ENCODE measurements around the gene EVI5L.

Gene EVI5L

DNA sequence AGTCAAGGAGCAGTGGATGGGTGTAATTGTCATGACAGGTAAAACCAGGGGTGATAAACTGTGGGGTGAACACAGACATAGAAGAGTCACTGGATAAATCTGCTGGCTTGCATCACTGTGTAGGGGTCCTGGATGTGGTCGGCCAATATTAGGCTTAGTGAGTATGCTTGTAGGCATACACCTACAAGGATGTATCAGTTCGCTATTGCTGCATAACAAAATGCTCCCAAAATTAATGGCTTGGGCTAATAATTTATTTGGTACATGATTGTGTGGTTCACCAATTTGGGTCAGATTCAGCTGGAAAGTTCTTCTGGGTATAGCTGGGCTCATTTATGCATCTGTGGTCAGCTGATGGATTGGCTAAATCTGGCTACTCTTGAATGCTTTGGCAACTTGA lies 11.2 kb upstream of the EVI5L start:
- no peak for DNase-seq

DNA sequence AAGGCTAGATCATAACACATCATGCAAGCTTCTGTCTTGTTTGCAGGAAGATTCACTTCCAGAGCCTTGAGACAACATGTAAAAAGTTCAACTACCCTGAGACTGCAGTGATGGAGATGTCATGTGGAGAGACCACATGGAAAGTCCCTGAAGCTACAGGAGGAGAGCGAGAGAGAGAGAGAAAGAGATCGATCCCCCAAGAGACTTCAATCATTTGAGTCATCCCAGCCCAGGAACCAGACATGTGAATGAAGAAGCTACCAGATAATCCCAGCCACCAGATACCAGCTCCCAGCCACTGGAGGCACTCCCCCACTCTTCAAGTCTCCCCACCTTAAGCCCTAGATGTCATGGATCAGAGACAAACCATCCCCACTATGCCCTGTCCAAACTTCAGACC lies 10.7 kb upstream of the EVI5L start:
- no peak for DNase-seq

DNA sequence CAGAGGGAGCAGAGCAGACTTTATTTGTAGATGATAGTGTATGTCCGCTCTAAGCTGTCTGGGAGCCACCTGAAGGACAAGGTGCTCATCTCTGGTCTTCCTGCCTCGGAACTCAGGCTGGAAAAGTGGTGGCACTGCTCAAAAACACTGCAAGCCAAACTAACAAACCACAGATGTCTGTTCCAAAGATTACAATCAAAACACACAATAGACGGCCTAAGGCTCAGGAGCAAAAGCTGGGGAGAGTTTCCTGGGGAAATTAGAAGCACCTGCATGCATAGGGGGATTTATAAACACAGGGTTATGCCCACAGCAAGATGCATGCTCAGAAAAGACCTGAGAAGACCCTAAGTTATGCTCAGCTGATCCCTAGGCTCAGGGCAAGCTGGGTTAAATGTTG lies 9.4 kb upstream of the EVI5L start:
- DNase-seq, result no peak

DNA sequence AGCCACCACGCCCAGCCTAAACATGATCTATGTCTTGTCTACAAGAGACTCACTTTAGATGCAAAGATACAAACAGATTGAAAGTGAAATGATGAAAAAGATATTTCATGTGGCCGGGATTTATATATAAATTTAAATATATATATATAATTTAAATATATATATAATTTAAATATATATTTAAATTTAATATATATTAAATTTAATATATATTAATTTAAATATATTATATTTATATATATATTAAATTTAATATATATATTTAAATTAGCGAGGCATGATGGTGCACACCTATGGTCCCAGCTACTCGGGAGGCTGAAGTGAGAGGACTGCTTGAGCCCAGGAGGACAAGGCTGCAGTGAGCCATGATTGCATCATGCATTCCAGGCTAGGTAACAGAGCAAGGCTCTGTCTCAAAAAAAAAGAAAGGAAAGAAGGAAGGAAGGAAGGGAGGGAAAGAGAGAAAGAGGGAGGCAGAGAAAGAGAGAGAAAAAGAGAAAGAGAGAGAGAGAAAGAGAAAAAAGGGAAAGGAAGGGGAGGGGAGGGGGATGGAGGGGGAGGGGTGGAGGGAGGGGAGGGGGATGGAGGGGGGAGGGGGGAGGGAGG lies 7.0 kb upstream of the EVI5L start:
- DNase-seq, result no peak

DNA sequence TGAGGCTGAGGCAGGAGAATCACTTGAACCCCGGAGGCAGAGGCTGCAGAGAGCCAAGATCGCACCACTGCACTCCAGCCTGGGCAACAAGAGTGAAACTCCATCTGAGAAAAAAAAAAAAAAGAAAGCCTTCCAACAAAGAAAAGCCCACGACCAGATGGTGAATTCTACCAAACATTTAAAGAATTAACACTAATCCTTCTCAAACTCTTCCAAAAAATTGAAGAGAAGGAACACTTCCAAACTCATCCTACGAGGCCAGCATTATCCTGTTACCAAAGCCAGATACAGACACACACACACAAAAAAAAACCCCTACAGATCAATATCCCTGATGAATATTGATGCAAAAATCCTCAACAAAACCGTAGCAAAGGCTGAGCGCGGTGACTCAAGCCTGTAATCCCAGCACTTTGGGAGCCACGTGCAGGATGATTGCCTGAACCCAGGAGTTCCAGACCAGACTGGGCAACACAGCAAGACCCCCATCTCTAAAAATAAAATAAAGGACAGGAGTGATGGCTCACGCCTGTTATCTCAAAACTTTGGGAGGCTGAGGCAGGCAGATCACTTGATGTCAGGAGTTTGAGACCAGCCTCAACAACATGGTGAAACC lies 6.2 kb upstream of the EVI5L start:
- no peak for DNase-seq

DNA sequence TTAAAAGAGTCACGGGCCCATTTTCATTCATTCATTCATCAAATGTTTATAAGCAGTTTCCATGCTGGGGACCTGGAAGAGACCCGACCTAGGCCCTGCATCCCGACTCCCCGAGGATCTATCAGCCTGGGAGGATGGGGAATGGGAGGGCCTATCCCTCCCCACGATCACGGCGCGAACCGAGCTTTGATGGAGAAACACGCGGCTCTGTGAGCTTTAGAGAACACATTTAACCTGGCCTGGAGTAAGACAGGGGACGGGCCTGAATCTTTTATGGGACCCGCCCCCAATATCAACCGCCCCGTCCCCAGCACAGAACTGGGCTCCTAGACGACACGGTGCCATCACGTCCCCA lies 875 bp upstream of the EVI5L start:
- no peak for DNase-seq

DNA sequence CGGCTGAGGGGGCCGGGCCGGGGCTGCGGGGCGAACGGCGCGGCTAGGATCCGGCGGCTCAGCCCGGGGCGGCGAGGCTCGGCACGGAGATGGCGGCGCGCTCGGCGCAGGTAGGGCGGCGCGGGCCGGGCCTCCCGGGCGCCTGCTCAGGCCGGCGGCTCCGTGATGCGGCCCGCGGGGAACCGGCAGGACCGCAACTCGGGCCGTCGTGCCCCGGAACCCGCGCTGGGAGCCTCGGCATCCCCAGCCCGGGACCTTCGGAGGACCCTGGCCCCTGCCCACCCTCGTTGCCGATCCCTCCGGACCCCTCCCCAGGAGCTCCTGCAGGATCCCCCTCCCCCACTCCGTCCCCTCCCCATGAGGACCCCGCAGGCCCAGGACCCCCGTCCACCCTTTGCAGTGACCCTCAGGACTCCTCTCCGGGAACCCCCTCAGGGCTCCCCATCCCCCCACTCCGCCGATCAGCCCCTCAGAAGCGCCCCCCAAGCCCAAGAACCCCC lies 304 bp downstream of the EVI5L start:
- no peak for DNase-seq

DNA sequence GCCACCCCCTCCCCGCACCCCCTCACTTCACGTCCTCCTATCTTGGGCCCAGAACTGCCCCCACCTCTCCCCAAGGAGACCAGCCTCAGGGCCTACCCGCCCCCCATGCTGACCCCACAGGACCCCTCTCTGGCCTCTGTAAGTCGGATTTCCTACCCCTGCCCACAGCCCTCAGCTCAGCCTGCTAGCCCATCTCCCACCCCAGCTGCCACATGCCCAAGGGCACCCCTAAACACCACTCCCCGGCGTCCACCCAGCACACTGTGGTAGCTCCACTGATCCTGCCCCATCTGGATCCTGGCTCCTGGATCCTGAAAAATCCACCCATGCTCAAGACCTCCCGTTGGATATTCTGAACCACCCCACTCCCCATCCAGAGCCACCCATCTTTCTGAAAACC lies 805 bp downstream of the EVI5L start:
- no peak for DNase-seq

DNA sequence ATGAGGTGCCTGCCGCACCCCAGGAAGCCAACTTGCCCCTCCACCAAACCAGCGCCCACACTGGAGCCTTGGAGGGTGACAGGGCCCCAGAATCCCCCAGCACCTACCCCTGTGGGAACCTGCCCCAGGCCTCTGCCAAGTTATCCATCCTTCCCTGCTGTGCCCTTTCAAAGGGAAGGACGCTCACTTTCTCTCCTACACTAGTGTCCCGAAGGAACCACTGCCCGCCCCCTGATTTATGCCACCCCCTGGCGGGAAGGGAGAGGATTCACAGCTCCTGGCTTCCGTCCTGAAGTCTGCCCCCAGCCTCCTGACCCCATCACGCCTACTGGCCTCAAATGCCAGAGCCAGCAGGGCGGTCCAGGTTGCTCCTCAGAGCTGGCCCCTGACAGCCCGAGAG lies 1.4 kb downstream of the EVI5L start:
- no peak for DNase-seq

DNA sequence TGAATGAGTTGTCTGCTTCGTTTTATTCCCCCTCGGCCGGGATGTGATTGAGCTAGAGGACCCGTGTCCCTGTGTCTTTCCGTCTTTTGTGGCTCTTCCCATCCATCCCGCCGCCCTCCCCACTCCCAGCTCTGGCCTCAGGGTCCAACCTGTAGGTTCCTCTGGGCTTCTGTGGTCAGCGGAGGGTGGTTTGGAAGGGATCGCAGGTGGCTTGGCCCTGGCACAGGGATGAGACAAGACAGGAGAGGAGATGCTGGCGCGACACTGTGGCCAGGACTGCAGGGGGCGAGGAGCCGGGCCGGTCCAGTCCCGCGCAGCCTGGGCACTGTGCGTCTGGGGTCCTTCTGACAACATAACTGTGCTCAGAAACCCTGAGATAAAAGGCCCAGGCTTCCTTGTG lies 2.0 kb downstream of the EVI5L start:
- DNase-seq, result no peak

DNA sequence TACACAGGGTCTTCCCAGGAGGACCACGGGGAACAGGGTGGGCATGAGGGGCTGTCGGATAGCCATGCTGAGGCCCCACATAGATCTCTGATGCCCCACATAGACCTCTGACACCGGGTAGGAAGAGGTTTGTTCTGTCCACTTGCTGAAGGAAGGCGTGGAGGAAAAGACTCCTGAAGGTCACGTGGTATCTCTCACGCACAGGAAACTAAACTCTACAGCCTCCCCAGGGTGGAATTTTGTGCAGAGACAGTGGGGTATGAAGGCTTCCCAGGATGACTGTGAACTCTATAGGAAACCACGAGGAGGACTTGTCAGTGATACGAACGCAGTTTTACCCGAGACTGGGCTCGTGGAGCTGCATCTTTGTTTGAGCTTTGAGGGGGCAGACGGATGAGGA lies 2.8 kb downstream of the EVI5L start:
- no peak for DNase-seq

DNA sequence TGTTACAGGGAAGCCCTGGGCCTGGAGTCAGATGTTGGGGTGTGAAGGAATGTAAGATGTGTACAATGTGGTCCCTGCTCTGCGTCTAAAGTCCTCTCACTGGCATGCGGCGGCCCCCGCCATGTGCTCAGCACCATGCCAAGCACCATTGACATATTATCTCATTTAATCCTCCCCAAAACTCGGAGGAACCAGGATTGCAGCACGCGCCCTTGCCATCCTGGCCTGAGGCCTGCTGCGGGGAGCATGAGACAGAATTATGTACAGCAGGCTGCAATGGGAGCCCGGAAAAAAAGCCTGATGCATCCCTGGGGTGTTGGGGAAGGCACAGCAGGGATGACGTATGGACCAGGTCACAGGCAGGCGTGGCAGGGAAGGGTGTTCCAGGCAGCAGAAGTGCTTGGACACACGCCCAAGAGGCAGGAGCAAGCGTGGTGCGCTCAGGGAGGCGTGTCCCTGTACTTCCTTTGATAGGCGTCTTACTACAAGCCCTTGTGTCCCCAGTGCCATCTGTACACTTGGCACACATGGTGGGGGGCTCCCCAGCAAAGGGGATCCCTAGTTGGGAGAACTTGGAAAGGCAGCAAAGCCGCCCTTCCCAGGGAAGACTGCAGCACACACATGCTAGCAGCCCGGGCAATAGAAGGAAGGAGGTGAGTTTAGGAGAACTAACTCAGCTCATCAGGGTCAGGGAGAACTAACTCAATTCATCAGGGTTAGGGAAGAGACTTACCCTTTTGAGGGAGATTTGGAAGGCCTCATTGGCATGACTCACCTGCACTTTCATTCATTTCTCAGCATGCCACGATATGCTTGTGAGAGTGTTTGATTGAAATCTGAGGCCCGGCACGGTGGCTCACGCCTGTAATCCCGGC lies 3.4 kb downstream of the EVI5L start:
- no peak for DNase-seq

DNA sequence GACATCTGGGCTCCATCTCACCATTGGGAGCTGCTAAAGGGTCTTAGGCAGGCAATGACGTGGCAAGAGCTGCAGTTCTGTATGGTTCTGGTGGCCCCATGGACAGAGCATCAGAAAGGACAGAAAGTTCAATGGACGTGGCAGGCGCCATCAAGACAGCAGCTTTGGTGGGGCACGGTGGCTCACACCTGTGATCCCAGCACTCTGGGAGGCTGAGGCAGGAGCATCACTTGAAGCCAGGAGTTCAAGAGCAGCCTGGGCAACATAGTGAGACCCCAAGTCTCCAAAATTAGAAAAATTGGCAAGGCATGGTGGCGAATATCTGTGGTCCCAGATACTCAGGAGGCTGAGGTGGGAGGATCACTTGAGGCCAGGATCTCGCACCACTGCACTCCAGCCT lies 9.5 kb downstream of the EVI5L start:
- DNase-seq, result no peak

DNA sequence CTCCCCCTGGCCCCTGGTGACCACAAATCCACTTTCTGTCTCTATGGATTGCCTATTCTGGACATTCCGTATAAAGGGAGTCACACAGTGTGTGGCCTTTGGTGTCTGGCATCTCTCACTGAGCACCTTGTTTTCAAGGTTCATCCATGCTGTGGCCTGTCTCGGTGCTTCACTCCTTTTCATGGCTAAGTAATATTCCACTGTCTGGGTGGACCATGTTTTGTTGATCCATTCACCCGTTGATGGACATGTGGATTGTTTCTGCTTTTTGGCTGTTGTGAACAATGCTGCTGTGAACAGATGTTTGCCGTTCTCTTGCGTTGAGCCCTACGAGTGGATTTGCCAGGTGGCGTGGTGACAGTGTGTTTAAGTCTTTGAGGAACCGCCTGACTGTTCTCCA lies 10.6 kb downstream of the EVI5L start:
- DNase-seq, result no peak

DNA sequence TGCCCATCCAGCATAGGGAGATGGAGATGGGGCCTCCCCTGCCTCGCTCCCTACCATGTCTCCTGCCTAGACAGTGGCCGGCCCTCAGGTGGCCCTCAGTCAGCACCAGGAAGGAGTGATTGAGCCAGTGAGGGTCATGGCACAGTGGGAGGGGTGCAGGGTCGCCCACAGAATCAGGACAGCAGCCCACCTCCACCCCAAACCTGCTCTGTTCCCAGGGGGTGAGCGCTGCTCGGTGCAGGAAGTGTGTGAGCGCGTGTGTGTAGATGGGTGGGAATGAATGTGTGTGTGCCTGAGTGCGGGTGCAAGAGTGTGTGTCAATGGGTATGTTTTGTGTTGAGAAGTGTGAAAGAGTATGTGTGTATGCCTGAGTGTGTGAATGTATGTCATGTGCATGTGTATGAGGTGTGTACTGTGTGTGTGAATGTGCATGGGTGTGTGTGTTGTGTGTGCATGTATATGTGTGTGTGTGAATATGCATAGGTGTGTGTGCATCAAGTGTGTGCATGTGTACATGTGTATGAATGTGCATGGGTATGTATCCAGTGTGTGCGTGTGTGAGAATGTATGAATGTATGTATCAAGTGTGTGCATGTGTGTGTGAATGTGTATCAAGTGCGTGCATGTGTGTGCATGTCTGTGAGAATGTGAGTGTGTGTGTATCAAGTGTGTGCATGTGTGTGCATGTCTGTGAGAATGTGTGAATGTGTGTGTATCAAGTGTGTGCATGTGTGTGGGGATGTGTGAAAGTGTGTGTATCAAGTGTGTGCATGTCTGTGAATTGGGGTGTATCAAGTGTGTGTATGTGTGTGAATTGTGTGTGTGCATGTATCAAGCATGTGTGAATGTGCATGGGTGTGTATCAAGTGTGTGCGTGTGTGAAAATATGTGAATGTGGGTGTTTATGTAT lies 12.0 kb downstream of the EVI5L start:
- no peak for DNase-seq

DNA sequence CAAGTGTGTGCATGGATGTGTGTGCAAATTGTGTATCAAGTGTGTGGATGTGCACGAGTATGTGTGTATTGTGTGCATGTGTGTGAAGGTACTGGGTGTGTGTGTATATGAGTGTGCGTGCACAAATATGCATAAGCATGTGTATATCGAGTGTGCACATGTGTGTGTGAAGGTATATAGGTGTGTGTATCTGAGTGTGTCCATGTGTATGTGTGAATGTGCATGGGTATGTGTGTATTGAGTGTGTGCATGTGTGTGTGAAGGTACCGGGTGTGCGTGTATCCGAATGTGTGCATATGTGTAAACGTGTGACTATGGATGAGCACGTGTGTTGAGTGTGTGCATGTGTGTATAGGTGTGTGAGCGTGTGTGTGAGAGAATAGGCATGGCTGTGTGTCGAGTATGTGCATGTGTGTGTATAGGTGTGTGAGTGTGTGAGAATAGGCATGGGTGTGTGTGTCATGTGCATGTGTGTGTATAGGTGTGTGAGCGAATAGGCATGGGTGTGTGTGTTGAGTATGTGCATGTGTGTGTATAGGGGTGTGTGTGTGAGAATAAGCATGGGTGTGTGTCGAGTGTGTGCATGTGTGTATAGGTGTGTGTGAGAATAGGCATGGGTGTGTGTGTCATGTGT lies 12.8 kb downstream of the EVI5L start:
- DNase-seq, result no peak

DNA sequence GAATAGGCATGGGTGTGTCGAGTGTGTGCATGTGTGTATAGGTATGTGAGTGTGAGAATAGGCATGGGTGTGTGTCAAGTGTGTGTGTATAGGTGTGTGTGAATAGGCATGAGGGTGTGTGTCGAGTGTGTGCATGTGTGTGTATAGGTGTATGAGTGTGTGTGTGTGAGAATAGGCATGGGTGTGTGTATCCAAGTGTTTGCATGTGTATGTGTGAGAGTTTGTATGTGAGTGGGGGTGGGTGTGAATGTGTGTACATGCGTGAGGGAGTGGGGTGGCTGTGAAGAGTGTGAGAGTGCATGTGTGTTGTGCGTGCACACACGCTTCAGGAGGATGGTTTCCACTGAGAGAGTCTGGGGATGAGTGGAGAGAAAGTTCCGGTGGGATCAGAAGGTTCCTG lies 13.5 kb downstream of the EVI5L start:
- no peak for DNase-seq

DNA sequence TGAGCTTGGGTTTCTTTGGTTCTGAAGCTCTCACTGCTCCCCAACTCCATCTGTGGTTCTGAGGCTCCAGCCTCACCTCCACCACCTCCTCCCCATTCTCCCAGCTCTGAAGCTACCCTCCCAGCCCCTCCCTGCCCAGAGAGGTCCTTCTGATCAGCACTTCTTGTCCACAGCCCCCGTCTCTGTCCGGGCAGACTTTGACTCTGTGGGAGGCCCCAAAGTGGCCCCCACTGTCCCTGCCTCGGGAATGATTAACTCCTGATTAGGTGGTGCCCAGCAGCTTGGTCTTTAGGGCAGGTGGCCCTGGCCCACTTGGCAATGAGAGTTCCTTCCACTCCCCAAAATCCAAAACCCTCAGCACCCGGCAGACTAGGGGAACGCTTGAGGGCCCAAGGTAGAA lies 14.4 kb downstream of the EVI5L start:
- DNase-seq, result no peak

DNA sequence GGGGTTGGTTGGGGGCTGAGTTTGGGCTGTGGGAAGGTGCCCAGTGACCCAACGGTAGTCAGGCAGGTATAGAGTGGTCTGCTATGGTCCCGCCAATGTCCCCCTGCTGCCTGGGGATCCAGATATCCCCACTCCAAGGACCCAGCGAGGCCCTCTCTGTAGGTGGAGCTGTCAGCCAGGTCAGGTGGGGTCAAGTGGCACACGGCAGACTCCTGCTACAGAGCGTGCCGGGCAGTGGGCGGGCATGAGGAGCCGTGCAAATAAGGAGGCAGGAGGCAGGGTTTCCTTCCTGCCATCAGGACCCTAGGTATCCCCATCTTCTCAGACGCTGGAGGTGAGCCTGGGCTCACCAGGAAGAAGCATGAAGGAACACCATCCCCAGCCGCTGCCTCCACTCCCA lies 14.9 kb downstream of the EVI5L start:
- no peak for DNase-seq

DNA sequence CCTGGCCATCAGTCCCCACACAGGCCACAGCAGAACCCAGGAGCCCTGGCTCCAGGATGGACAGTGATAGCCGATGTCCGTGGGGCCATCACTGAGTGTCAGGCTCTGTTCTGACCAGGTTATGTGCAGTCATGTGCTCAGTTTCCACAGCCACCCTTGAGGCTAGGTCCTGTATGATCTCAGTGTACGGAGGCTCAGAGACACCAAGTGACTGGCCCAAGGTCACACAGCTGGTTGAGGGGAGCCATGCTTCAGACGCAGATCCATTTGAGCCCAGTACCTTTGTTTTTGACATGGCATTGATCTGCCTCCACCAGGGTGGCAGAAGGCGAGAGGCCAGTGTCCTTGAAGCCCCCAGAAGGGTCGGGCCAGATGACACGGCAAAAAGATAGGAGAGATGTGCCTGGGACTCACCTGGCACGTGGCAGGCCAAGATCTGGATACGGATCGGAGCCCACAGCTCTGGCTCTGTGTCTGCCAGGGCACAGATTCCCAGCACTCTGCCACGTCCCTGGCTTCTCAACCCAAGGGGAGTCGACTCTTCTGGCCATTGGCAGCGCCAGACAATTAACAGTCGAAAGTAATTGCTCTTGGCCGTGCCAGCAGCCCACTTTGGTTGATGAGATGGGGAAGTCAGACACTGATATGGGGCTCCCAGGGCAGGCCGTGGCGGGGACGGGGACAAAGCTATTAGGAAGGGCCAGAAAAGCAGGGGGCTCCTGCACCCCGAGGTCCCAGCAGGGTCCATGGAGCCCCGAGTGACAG lies 15.6 kb downstream of the EVI5L start:
- no peak for DNase-seq

DNA sequence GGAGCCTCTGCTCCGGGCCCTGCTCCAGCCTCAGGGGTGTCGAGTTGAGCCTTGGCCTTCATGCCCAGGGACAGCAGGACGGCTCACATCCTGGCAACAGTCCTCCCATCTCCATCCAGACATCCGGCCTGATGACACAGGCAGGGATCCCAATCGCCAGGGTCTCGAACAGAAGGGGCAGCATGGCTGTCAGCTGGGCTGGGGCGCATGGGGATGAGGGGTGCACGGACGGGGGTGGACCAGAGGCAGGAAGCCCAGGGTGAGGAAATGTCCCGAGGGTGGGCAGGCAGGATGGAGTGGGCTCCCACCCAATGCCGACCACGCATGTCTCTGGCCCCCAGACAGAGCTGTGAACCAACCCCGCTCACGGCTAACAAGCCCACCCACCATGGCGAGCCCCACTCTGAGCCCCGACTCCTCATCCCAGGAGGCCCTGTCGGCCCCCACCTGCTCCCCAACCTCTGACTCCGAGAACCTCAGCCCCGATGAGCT lies 16.2 kb downstream of the EVI5L start:
- DNase-seq, result no peak

DNA sequence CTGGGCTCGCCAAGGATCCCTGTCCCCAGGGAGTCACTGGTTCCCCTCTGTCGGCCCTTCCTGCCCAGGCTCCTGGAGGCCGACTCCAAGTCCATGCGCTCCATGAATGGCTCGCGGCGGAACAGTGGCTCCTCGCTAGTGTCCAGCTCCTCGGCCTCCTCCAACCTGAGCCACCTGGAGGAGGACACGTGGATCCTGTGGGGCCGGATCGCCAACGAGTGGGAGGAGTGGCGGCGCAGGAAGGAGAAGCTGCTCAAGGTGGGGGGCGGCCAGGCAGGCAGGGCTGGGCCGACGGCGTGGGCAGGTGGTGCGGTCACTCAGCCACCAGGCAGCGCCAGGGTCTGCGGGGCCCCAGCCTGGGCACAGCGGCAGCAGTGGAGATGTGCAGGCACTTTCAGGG lies 17.6 kb downstream of the EVI5L start:
- DNase-seq, result no peak

All from NCI-H2081 (cell line).